ENCODE data around the gene ADAMTS3. TPM values are rescaled to one million over a fixed set of nuclear protein-coding genes. Genes with fewer than 3 reads are reported as not detected.
A peak's percentile ranks its signal among the peaks of the same experiment; 100 is the strongest.

Gene ADAMTS3
- total and polyA plus RNA-seq, 2 of the 13 experiments (the other 11 are each of a cell fraction or from before 2014, with no cell fraction given): not detected

GRCh38 chr4:72484981-72485380 is 84.0 kb downstream of the ADAMTS3 start (continued):
- no peak for TF ChIP-seq HMGXB4 (CRISPR knock-in tag; IDR thresholded peaks at IDR 0.05; ENCODE audit: borderline replicate concordance in 1 of 2, low read depth in 1 of 2)
- TF ChIP-seq ZBTB10 (CRISPR knock-in tag; IDR thresholded peaks at IDR 0.05; ENCODE audit: borderline replicate concordance): no peak

- no peaks in the 10 kb centered on the region for H3K9me3 ChIP-seq (ENCODE audit: low read length)
- no peak overlapping the region for H2AFZ ChIP-seq (ENCODE audit: low read length)
- WGBS (ENCODE audit: low lambda C conversion rate): 0% methylated on average over 1 of the region's 1 CpG
- BruUV-seq (replicated peaks): no TSS peak
- H3K36me3 ChIP-seq (replicated peaks in 1 of 2; ENCODE audit: control insufficient read depth in 1 of 2, insufficient read depth in 2 of 2, low read length in 2 of 2): no peaks in the 10 kb centered on the region
- intact Hi-C loops (cut with micrococcal nuclease; ENCODE audit: unreplicated experiment) (no loop called here), in situ Hi-C loops (cut with HindIII; ENCODE audit: extremely low pct_ligation_motif_present, low pct_unique_long_range_greater_than_20kb) (loop anchor here (25.0 kb wide), 1 partner anchor 136 kb away; no protein-coding TSS in a partner anchor)
- no peak for DNase-seq (ENCODE audit: low spot score)
- H3K27ac ChIP-seq (ENCODE audit: extremely low read length, insufficient read depth, low read length): no peak overlapping the region
- H3K27me3 ChIP-seq (ENCODE audit: control insufficient read depth in 1 of 2, insufficient read depth in 2 of 2, low read length in 2 of 2): no peaks in the 10 kb centered on the region
- no peak for TF ChIP-seq PBX2 (CRISPR knock-in tag; IDR thresholded peaks at IDR 0.05)
- TF ChIP-seq NFE2L2 (IDR thresholded peaks at IDR 0.05; ENCODE audit: low read length): 0 out of 2 replicates have a peak, but pooled peaks have one; percentile 23
- TF ChIP-seq JUNB (CRISPR knock-in tag; IDR thresholded peaks at IDR 0.05; ENCODE audit: borderline replicate concordance): no peak
- ChIA-PET POLR2A (no interaction called here), CTCF (ENCODE audit: low intra/inter-chr PET ratio, low total read pairs) (no interaction called here)
- no peaks in the 10 kb centered on the region for H4K20me1 ChIP-seq (ENCODE audit: insufficient read depth, low read length)
- ATAC-seq: no peak
- no peak for FAIRE-seq
- H3K79me2 ChIP-seq (ENCODE audit: insufficient read depth, low read length): no peaks in the 10 kb centered on the region
- no peak overlapping the region for H3K4me3 ChIP-seq (replicated peaks in 1 of 3; ENCODE audit: insufficient read depth in 1 of 3, low read depth in 2 of 3, low read length in 3 of 3)
- no peak overlapping the region for H3K9ac ChIP-seq (ENCODE audit: insufficient read depth, low read depth, low read length)
- no peak overlapping the region for H3K4me2 ChIP-seq (ENCODE audit: low read depth, low read length)
- no peaks in the 10 kb centered on the region for H3K4me1 ChIP-seq (ENCODE audit: insufficient read depth, low read length)
Measured at GRCh38 chr4:72473434-72473900, 95.6 kb downstream of the ADAMTS3 start.

Measured in HepG2 (cell line).